HepG2 (cell line): Measurements from ENCODE around the gene CTNNA3. TPM values are rescaled to one million over a fixed set of nuclear protein-coding genes. Genes with fewer than 3 reads are reported as not detected.

Source experiments
- ATAC-seq: fragments of 200-7000 bp; cut with Tn5 transposase; 3 replicates; pipeline ENCODE4 v1.9.1; 2020; ENCODE audit warnings: mild to moderate bottlenecking, moderate library complexity
- BruUV-seq: library from RNA; stranded (reverse); fragments of 400-500 nt; replicated peaks from 2 replicates; lab custom pipeline; 2021; lab: Mats Ljungman, UMichigan
- CTCF ChIA-PET: fragments of 300-600 bp; formaldehyde crosslinking; extraction: SDS; loops from one replicate; lab custom pipeline; 2021; ENCODE audit warnings: low total read pairs, inconsistent platforms, low intra/inter-chr PET ratio; lab: Yijun Ruan, JAX
- POLR2A ChIA-PET: fragments of 350-600 bp; sonication (Branson Sonifier 250); formaldehyde crosslinking; loops from one replicate; lab custom pipeline; 2020; ENCODE audit warnings: antibody characterized with exemption, inconsistent platforms; lab: Yijun Ruan, JAX
- DNase-seq: peaks from one replicate; pipeline ENCODE4 v3.0.0-alpha.2; 2015; ENCODE audit warnings: low spot score
- FAIRE-seq: peaks from 3 replicates; lab custom pipeline; 2011; peaks lifted over from hg19 to GRCh38; lab: Jason Lieb, UNC
- H2AFZ ChIP-seq: one replicate; pipeline ENCODE4 v1.6.1; 2011; ENCODE audit warnings: low read length, inconsistent platforms
- H3K27ac ChIP-seq: fragments of 300-600 bp; 3 replicates; pipeline ENCODE4 v1.8.0; 2011; ENCODE audit warnings: mixed run types, mild to moderate bottlenecking, mixed read lengths, low read length, inconsistent platforms; ENCODE audit not compliant: insufficient read depth; ENCODE audit errors: extremely low read length
- H3K27me3 ChIP-seq, 2 experiments: fragments of 200-600 bp in 1 of 2; 2 replicates in 1 of 2; 3 replicates in 1 of 2; pipeline versions ENCODE4 v1.6.0 to v1.8.0; 2011; ENCODE audit warnings: low read length in 2 of 2, mild to moderate bottlenecking in 2 of 2, moderate library complexity in 2 of 2, inconsistent platforms in 1 of 2; ENCODE audit not compliant: insufficient read depth in 2 of 2, control insufficient read depth in 1 of 2
- H3K36me3 ChIP-seq, 2 experiments: fragments of 200-600 bp in 1 of 2; replicated peaks in 1 of 2; 2 replicates in 1 of 2; 3 replicates in 1 of 2; pipeline versions ENCODE4 v1.5.1 to v1.8.0; 2011; ENCODE audit warnings: low read length in 2 of 2, inconsistent platforms in 1 of 2; ENCODE audit not compliant: insufficient read depth in 2 of 2, control insufficient read depth in 1 of 2
- H3K4me1 ChIP-seq: 2 replicates; pipeline ENCODE4 v1.5.1; 2012; ENCODE audit warnings: low read length, inconsistent platforms; ENCODE audit not compliant: insufficient read depth
- H3K4me2 ChIP-seq: 2 replicates; pipeline ENCODE4 v1.6.0; 2011; ENCODE audit warnings: low read depth, low read length, inconsistent platforms
- H3K4me3 ChIP-seq, 3 experiments: fragments of 200-600 bp in 1 of 3; sonication (generic), shearing (Covaris generic) in 1 of 3; replicated peaks in 1 of 3; 2 replicates each; pipeline ENCODE4 v1.5.1; 2011 to 2016; ENCODE audit warnings: low read length in 3 of 3, inconsistent platforms in 2 of 3, low read depth in 2 of 3, mild to moderate bottlenecking in 2 of 3, control low read depth in 1 of 3, mixed read lengths in 1 of 3; ENCODE audit not compliant: insufficient read depth in 1 of 3
- H3K79me2 ChIP-seq: one replicate; pipeline ENCODE4 v1.6.1; 2011; ENCODE audit warnings: low read length, inconsistent platforms; ENCODE audit not compliant: insufficient read depth
- H3K9ac ChIP-seq: 2 replicates; pipeline ENCODE4 v1.6.0; 2011; ENCODE audit warnings: mild to moderate bottlenecking, low read depth, low read length, inconsistent platforms; ENCODE audit not compliant: insufficient read depth
- H3K9me3 ChIP-seq: 2 replicates; pipeline ENCODE4 v1.5.1; 2012; ENCODE audit warnings: mild to moderate bottlenecking, low read length
- H4K20me1 ChIP-seq: 2 replicates; pipeline ENCODE4 v1.6.0; 2011; ENCODE audit warnings: inconsistent platforms, mild to moderate bottlenecking, low read length, moderate library complexity; ENCODE audit not compliant: insufficient read depth
- CAMTA2 ChIP-seq: sonication (generic); formaldehyde crosslinking; IDR thresholded peaks from 2 replicates; pipeline ENCODE4 v1.4.0; 2020; ENCODE audit warnings: mild to moderate bottlenecking, missing genetic modification reagents, borderline replicate concordance
- CC2D1A ChIP-seq: sonication (generic); formaldehyde crosslinking; IDR thresholded peaks from 2 replicates; pipeline ENCODE4 v1.8.1; 2023; ENCODE audit warnings: mild to moderate bottlenecking, missing genetic modification reagents
- CERS6 ChIP-seq: sonication (generic); formaldehyde crosslinking; IDR thresholded peaks from 2 replicates; pipeline ENCODE4 v1.5.0; 2020; ENCODE audit warnings: missing genetic modification reagents
- CREB1 ChIP-seq, 2 experiments: fragments of 450-650 bp in 1 of 2; IDR thresholded peaks; 2 replicates each; pipeline ENCODE4 v1.6.1; 2016 to 2017; ENCODE audit warnings: control low read depth in 1 of 2, mild to moderate bottlenecking in 1 of 2, missing compliant biosample characterization in 1 of 2, missing genetic modification characterization in 1 of 2
- DPF2 ChIP-seq: sonication (generic); formaldehyde crosslinking; IDR thresholded peaks from 2 replicates; pipeline ENCODE4 v1.4.0; 2020; ENCODE audit warnings: mild to moderate bottlenecking, low read depth, missing genetic modification reagents, borderline replicate concordance
- FOSL2 ChIP-seq: sonication (generic); formaldehyde crosslinking; IDR thresholded peaks from 2 replicates; pipeline ENCODE4 v1.4.0; 2020; ENCODE audit warnings: missing genetic modification reagents
- HMGXB4 ChIP-seq, 2 experiments: sonication (generic) in 1 of 2; formaldehyde crosslinking in 1 of 2; IDR thresholded peaks; 2 replicates each; pipeline versions ENCODE4 v1.4.0 to v1.6.1; 2018 to 2020; ENCODE audit warnings: missing genetic modification reagents in 2 of 2, borderline replicate concordance in 1 of 2, low read depth in 1 of 2, mild to moderate bottlenecking in 1 of 2, missing biosample characterization in 1 of 2
- JARID2 ChIP-seq: sonication (generic); formaldehyde crosslinking; IDR thresholded peaks from 2 replicates; pipeline ENCODE4 v1.8.1; 2023; ENCODE audit warnings: missing genetic modification reagents, inconsistent platforms; ENCODE audit not compliant: insufficient replicate concordance
- MTF2 ChIP-seq: sonication (generic); formaldehyde crosslinking; IDR thresholded peaks from 2 replicates; pipeline ENCODE4 v1.5.0; 2020; ENCODE audit warnings: missing genetic modification reagents, borderline replicate concordance
- NR1H2 ChIP-seq: sonication (generic); formaldehyde crosslinking; IDR thresholded peaks from 2 replicates; pipeline ENCODE4 v1.8.1; 2022; ENCODE audit warnings: low read depth, missing genetic modification reagents, borderline replicate concordance
- PHF8 ChIP-seq: sonication (generic); formaldehyde crosslinking; IDR thresholded peaks from 2 replicates; pipeline ENCODE4 v1.5.0; 2020; ENCODE audit warnings: missing genetic modification reagents
- PPARG ChIP-seq: conservative IDR thresholded peaks from 2 replicates; pipeline ENCODE4 v1.6.1; 2016; ENCODE audit warnings: missing biosample characterization, missing genetic modification reagents
- RAD21 ChIP-seq: fragments of 450-650 bp; formaldehyde crosslinking; IDR thresholded peaks from 2 replicates; pipeline ENCODE4 v1.5.0; 2020; ENCODE audit warnings: mild to moderate bottlenecking
- WIZ ChIP-seq: sonication (generic); formaldehyde crosslinking; IDR thresholded peaks from 2 replicates; pipeline ENCODE4 v1.5.1; 2020; ENCODE audit warnings: mild to moderate bottlenecking, missing genetic modification reagents
- ZFP36L1 ChIP-seq: sonication (generic); formaldehyde crosslinking; IDR thresholded peaks from 2 replicates; pipeline ENCODE4 v1.8.0; 2022; ENCODE audit warnings: mild to moderate bottlenecking, missing genetic modification reagents, moderate library complexity
- ZFP41 ChIP-seq: sonication (generic); formaldehyde crosslinking; IDR thresholded peaks from 2 replicates; pipeline ENCODE4 v1.4.0; 2020; ENCODE audit warnings: mild to moderate bottlenecking, missing genetic modification reagents, borderline replicate concordance
- ZNF235 ChIP-seq: sonication (generic); formaldehyde crosslinking; IDR thresholded peaks from 2 replicates; pipeline ENCODE4 v1.8.1; 2023; ENCODE audit warnings: mild to moderate bottlenecking, missing genetic modification reagents, borderline replicate concordance
- ZNF256 ChIP-seq: sonication (generic); formaldehyde crosslinking; conservative IDR thresholded peaks from 2 replicates; pipeline ENCODE4 v1.4.0; 2020; ENCODE audit warnings: missing genetic modification reagents
- ZNF773 ChIP-seq: sonication (generic); formaldehyde crosslinking; IDR thresholded peaks from 2 replicates; pipeline ENCODE4 v1.4.0; 2020; ENCODE audit warnings: missing genetic modification reagents, borderline replicate concordance
- ZNF784 ChIP-seq: sonication (generic); formaldehyde crosslinking; IDR thresholded peaks from 2 replicates; pipeline ENCODE4 v1.5.1; 2020; ENCODE audit warnings: missing genetic modification reagents, mild to moderate bottlenecking, borderline replicate concordance
- WGBS: methylation state at CpG from one replicate; pipeline ENCODE4 v1.1.6; 2017; ENCODE audit warnings: low lambda C conversion rate; 5-methylcytosine and 5-hydroxymethylcytosine counted together
- in situ Hi-C: cut with HindIII; loops from 2 replicates; pipeline ENCODE4 v1.10.0; 2017; ENCODE audit warnings: low pct_unique_long_range_greater_than_20kb; ENCODE audit not compliant: extremely low pct_ligation_motif_present
- intact Hi-C: fragments of 100-400 bp; cut with micrococcal nuclease; formaldehyde crosslinking; loops from one replicate; pipeline ENCODE4 v1.10.0; 2022; ENCODE audit not compliant: unreplicated experiment
- polyA plus RNA-seq, 8 experiments: library from polyadenylated mRNA; depleted of rRNA in 3 of 8; stranded (reverse) in 7 of 8; unstranded in 1 of 8; fragments of >200 nt; fragmentation: Illumina TruSeq in 4 of 8; extraction: Trizol in 4 of 8; gene quantifications; 2 replicates each; pipeline versions ENCODE4 v1.2.1 to v1.2.3, GENCODE V29; 2011 to 2016; ENCODE audit warnings: low read depth in 4 of 8, missing spikeins in 1 of 8, mixed read lengths in 1 of 8; ENCODE audit not compliant: insufficient read depth in 1 of 8
- total RNA-seq, 5 experiments: library from RNA; depleted of rRNA; stranded (reverse); fragments of >200 nt; fragmentation: Illumina TruSeq; extraction: Trizol; gene quantifications; 2 replicates each; pipeline ENCODE4 v1.2.3, GENCODE V29; 2016; ENCODE audit warnings: low read depth in 1 of 5

The CTNNA3 gene
- total and polyA plus RNA-seq, 2 of the 13 experiments (the other 11 are each of a cell fraction or from before 2014, with no cell fraction given) = not detected

GRCh38 chr10:66202101-66202500 lies 1493.9 kb downstream of the CTNNA3 start:
- intact Hi-C loops (no loop called here), in situ Hi-C loops (no loop called here)
- Histone ChIP-seq H2AFZ (no peak overlapping the region), H3K36me3 (no peaks in the 10 kb centered on the region), H3K9ac (no peak overlapping the region), H3K4me1 (no peaks in the 10 kb centered on the region), H4K20me1 (no peaks in the 10 kb centered on the region), H3K4me3 (no peak overlapping the region), H3K9me3 (no peaks in the 10 kb centered on the region), H3K27ac (no peak overlapping the region), H3K4me2 (no peak overlapping the region), H3K27me3 (no peaks in the 10 kb centered on the region), H3K79me2 (no peaks in the 10 kb centered on the region)
- no TSS peak for BruUV-seq
- FAIRE-seq (no peak), DNase-seq (no peak), ATAC-seq (no peak)
- WGBS = 78% methylated on average over 3 of the region's 3 CpGs
- POLR2A ChIA-PET = no interaction called here
- CTCF ChIA-PET = no interaction called here
- no peak for TF ChIP-seq CAMTA2 (CRISPR knock-in tag)
- TF ChIP-seq PHF8 (CRISPR knock-in tag) = no peak
- no peak for TF ChIP-seq PPARG (CRISPR knock-in tag)
- no peak for TF ChIP-seq ZNF235 (CRISPR knock-in tag)
- TF ChIP-seq CC2D1A (CRISPR knock-in tag) = no peak
- TF ChIP-seq ZNF256 (CRISPR knock-in tag) = no peak
- no peak for TF ChIP-seq HMGXB4 (CRISPR knock-in tag; IDR thresholded peaks at IDR 0.05; ENCODE audit: borderline replicate concordance in 1 of 2, low read depth in 1 of 2)
- TF ChIP-seq ZNF784 (CRISPR knock-in tag) = no peak
- TF ChIP-seq CREB1 (IDR thresholded peaks at IDR 0.05) = no peak
- no peak for TF ChIP-seq CREB1 (CRISPR knock-in tag; IDR thresholded peaks at IDR 0.05)
- no peak for TF ChIP-seq DPF2
- TF ChIP-seq MTF2 (CRISPR knock-in tag) = no peak
- no peak for TF ChIP-seq ZFP36L1 (CRISPR knock-in tag)
- no peak for TF ChIP-seq CERS6
- TF ChIP-seq FOSL2 (CRISPR knock-in tag) = no peak
- TF ChIP-seq NR1H2 (CRISPR knock-in tag) = no peak
- TF ChIP-seq RAD21 (CRISPR knock-in tag) = no peak
- no peak for TF ChIP-seq ZFP41 (CRISPR knock-in tag)
- TF ChIP-seq WIZ = no peak
- TF ChIP-seq ZNF773 (CRISPR knock-in tag) = no peak
- TF ChIP-seq JARID2 (CRISPR knock-in tag) = no peak
